AG09319 (cell line): ENCODE data around the gene PRRG2.

Source experiments
- DNase-seq: peaks from one replicate; pipeline ENCODE4 v3.0.0-alpha.2; 2010; ENCODE audit warnings: low read depth; ENCODE audit errors: extremely low read depth
- TF ChIP-seq, protein P1 (sequence below): IDR thresholded peaks from 2 replicates; pipeline ENCODE4 v1.5.1; 2011; ENCODE audit warnings: low read depth, mild to moderate bottlenecking, inconsistent platforms, low read length, moderate library complexity

Gene PRRG2

DNA sequence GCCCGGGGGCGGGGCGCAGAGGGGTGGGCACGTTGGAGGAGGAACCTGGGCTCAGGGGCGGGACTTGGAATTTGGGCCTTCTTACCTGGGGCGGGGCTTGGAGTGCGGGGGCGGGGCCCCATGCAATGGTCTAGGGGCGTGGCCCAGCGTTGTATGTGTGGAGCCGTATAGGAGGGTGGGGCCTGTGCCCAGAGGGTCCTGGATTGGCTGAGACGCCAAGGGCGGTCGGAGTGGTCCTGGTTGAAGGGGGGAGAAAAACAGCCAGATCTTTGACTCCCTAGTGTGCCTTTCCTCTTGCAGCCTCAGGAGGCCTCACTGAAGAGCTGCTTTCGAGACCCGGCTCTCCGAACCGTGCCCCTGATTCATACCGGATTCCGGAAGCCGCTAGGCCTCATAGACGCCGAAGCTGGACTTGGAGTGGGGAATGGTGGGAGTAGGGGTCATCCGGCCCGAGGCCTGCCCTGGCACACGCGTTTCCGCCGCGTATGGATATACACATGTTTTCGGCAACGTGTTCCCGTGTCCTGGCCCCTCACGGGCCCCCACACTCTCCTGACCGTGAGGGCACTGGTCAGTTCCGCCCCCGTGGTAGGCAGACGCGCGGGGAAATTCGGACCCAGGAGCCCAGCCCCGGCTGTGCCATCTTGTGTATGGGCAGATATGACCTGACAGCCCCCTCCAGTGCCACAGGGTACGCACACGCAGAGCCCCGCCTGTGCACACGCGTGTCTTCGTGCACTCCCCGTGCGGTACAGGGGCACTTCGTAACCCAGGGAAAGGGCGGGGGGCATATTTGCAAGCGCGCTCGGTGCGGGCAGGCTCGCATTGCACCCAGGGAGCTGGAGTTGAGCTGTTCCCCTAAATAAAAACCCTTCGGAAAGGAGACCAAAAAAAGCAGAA, 9.2 kb downstream of the PRRG2 start:
- TF ChIP-seq, protein P1, sequence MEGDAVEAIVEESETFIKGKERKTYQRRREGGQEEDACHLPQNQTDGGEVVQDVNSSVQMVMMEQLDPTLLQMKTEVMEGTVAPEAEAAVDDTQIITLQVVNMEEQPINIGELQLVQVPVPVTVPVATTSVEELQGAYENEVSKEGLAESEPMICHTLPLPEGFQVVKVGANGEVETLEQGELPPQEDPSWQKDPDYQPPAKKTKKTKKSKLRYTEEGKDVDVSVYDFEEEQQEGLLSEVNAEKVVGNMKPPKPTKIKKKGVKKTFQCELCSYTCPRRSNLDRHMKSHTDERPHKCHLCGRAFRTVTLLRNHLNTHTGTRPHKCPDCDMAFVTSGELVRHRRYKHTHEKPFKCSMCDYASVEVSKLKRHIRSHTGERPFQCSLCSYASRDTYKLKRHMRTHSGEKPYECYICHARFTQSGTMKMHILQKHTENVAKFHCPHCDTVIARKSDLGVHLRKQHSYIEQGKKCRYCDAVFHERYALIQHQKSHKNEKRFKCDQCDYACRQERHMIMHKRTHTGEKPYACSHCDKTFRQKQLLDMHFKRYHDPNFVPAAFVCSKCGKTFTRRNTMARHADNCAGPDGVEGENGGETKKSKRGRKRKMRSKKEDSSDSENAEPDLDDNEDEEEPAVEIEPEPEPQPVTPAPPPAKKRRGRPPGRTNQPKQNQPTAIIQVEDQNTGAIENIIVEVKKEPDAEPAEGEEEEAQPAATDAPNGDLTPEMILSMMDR: no peak; the same call in none of the 2 replicates
- DNase-seq: peak; percentile 85

DNA sequence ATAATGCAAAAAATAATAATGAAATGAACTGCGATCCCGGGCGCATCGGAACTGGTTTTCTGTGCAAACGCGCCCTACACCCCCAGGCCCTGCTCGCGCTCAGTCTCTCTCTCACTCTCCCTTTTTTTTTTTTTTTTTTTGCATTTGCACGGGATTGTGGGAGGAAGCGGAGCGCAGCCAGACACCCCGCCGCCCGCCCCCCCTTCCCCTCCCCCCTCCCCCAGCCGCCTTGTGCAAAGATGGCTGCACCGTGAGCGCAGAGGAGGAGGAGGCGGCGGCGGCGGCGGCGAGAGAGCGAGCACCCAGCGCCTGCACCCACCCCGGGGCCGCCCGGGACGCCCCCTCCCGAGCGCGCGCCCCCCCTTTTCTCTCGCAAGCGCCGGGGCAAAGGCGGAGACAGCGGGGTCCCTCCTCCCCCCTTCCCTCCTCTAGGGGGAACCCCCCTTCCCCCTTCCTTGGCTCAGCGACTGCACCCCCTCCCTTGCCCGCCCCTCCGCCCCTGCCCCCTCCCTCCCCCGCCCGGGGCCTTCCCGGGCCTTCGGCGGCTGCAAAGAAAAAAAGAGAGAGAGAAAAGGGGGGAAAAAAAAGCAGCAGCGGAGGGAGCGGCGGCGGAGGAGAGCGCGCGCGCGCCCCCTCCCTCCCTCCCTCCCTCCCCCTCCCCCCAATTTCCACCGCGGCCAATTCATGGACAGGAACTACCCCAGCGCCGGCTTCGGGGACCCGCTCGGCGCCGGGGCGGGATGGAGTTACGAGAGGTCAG, 10.0 kb downstream of the PRRG2 start, which contains the start of gene PRR12:
Gene PRR12, plus strand, starts transcription at position 212 of the 760 bp plus-strand sequence. Its CDS starts 473 bp downstream, at position 685.
- TF ChIP-seq, protein P1: no peak
- no peak for DNase-seq

DNA sequence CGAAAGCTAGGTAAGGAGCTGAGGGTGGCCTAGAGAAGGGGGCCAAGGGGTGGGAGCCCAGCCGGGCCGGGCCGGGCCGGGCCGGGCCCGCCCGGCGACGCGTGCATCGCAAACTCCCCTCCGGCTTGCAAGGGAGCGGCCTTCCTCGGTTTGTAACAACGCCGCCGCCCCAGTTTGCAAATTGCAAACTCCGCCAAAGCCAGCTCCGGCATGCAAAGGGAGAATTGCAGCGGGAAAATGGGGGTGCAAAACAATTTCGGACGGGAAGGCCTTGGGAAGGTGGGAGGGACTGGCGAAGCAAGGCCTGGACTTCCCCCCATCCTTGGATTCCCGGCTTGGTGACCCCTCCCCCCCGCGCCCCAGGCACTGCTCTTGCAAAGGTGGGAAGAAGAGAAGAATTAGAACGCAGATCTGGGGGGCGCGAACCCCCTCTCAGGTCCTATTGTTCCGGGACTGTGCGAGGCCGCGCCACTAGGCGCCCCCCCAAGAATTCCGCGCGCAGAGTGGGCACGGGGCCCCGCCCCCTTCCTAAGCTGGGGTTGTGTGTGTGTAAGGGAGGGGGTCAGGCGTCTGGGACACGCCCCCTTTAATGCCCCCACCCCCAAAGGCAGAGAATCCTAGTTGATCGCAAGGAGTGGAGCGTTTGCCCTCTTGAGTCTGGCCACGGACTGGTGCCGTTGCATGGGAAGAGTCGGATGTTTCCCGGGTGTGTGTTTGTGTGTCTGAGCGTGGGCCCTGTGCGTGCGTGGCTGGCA, 10.8 kb downstream of the PRRG2 start:
- TF ChIP-seq, protein P1: no peak
- DNase-seq: no peak

DNA sequence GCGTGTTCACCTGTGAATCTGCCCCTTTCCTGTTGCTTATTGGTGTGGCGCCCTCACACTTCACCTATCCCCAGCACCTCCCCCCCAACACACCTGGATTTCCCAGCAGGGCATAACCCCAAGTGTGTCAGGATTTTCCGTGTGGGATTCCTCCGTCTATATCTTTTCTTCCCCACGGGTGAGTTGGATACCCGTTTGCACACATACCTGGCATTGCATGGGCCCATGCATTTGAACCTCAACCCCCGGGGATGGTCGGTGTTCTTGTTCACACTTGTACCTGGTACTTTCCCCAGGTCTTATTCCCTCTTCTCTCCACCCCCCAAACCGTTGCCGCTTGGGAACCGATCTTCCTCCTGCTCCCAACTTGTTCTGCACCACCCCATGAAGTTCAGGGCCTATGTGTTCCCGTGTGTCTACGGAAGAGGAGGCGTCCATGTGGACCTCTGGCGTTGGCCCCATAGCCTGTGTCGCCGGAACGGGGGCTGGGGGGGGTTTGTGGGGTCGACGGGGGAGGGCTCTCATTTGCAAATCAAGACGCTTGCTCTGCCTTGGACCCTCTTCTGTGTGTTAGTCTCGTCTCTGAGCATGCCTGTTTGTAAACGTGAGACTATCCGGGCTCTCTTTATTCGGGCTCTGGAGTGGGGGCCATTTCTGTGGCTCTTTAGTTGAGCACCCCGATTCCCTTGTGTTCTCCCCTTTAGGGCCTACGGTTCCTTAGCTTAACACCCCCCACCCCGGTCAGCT, 11.5 kb downstream of the PRRG2 start:
- TF ChIP-seq, protein P1: no peak

DNA sequence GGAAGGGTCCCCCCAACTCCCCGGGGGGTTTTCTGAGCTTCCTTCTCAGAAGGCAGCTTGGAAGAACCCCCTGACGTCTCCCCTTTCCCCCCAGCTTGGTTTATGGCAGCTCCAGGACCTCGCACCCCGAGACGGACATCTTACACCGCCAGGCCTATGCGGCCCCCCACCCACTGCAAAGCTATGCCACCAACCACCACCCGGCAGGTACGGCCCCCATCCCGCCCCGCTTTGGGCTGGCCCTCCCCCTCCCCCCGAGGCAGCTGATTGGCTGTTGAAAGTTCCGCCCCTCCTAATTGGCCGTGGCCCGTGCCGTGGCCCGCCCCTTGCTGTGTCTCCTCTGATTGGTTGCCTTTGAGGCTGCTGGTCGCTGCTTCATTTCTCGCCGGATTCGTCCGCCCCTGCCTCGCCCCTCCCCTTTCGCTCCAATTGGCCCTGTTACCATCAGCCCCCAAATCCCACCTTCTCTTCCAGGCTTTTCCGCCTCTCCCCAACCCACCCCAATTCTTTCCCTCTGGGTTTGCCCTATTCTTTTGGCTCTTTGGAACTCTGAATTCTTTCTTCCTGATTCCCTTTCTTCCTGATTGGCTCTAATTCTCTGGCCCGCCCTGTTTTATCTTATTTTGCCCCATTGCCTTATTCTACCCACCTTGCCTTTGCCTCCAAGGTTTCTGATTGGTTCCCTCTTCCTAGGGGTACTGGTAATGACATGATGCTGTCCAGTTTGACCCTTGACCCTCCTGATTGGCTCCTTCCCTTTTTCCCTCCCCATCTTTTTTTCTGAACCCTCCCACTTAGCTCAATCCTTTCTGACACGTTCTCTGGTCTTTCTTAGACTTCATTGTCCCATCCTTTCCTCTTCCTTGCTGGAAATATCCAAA, 12.4 kb downstream of the PRRG2 start:
- DNase-seq: peak; percentile 67

More for the DNA sequence above, 11.5 kb downstream of the PRRG2 start:
- no peak for DNase-seq

More for the DNA sequence above, 12.4 kb downstream of the PRRG2 start:
- TF ChIP-seq, protein P1: no peak
